Keratinocyte (primary cell): ENCODE results near the gene CA11. TPM values are rescaled to one million over a fixed set of nuclear protein-coding genes. Genes with fewer than 3 reads are reported as not detected.
"Not testable (repeated sequence)": the region's sequence is repeated elsewhere in the genome, so short reads cannot be mapped to it uniquely, and the experiment has no call there.

Source experiments
- DNase-seq: peaks from one replicate; pipeline ENCODE4 v3.0.0-alpha.2; 2011; ENCODE audit warnings: low read depth, missing footprints, low spot score
- FAIRE-seq: peaks from 2 replicates; lab custom pipeline; 2011; peaks lifted over from hg19 to GRCh38; lab: Jason Lieb, UNC
- H2AFZ ChIP-seq: 2 replicates; pipeline ENCODE4 v1.6.0; 2012; ENCODE audit warnings: low read length, control low read depth, inconsistent platforms; ENCODE audit not compliant: control insufficient read depth
- H3K27ac ChIP-seq: 2 replicates; pipeline ENCODE4 v1.5.1; 2011; ENCODE audit warnings: low read length; ENCODE audit not compliant: control insufficient read depth, insufficient read depth
- H3K27me3 ChIP-seq: 3 replicates; pipeline ENCODE4 v1.6.0; 2011; ENCODE audit warnings: low read length; ENCODE audit not compliant: control insufficient read depth, insufficient read depth; ENCODE audit errors: extremely low read depth
- H3K36me3 ChIP-seq, 2 experiments: 2 replicates in 1 of 2; 3 replicates in 1 of 2; pipeline ENCODE4 v1.5.1; 2011; ENCODE audit warnings: low read length in 2 of 2, mild to moderate bottlenecking in 1 of 2; ENCODE audit not compliant: control insufficient read depth in 2 of 2, insufficient read depth in 2 of 2; ENCODE audit errors: extremely low read depth in 1 of 2
- H3K4me1 ChIP-seq: 3 replicates; pipeline ENCODE4 v1.5.1; 2011; ENCODE audit warnings: low read length; ENCODE audit not compliant: control insufficient read depth, insufficient read depth; ENCODE audit errors: extremely low read depth
- H3K4me2 ChIP-seq: 3 replicates; pipeline ENCODE4 v1.6.0; 2011; ENCODE audit warnings: low read depth, low read length; ENCODE audit not compliant: control insufficient read depth, insufficient read depth; ENCODE audit errors: extremely low read depth
- H3K4me3 ChIP-seq, 3 experiments: fragments of 200-600 bp in 1 of 3; sonication (generic) in 1 of 3; 2 replicates in 2 of 3; 3 replicates in 1 of 3; pipeline ENCODE4 v1.5.1; 2011 to 2016; ENCODE audit warnings: low read length in 3 of 3, mild to moderate bottlenecking in 3 of 3, control low read depth in 2 of 3, inconsistent platforms in 1 of 3, low read depth in 1 of 3, mixed read lengths in 1 of 3, mixed run types in 1 of 3, moderate library complexity in 1 of 3; ENCODE audit not compliant: control insufficient read depth in 2 of 3, insufficient read depth in 2 of 3; ENCODE audit errors: extremely low read depth in 1 of 3
- H3K79me2 ChIP-seq: 2 replicates; pipeline ENCODE4 v1.6.0; 2012; ENCODE audit warnings: low read length; ENCODE audit not compliant: control insufficient read depth, insufficient read depth
- H3K9ac ChIP-seq: 3 replicates; pipeline ENCODE4 v1.6.0; 2011; ENCODE audit warnings: low read length; ENCODE audit not compliant: control insufficient read depth, insufficient read depth; ENCODE audit errors: extremely low read depth
- H3K9me1 ChIP-seq: 3 replicates; pipeline ENCODE4 v1.6.0; 2011; ENCODE audit warnings: low read length; ENCODE audit not compliant: control insufficient read depth, insufficient read depth; ENCODE audit errors: extremely low read depth
- H3K9me3 ChIP-seq: 2 replicates; pipeline ENCODE4 v1.5.1; 2012; ENCODE audit warnings: low read depth, low read length; ENCODE audit not compliant: control insufficient read depth
- H4K20me1 ChIP-seq: 3 replicates; pipeline ENCODE4 v1.6.0; 2011; ENCODE audit warnings: low read length; ENCODE audit not compliant: control insufficient read depth, insufficient read depth; ENCODE audit errors: extremely low read depth
- CTCF ChIP-seq, 3 experiments: IDR thresholded peaks in 1 of 3; conservative IDR thresholded peaks in 1 of 3; optimal IDR thresholded peaks in 1 of 3; 2 replicates in 2 of 3; 3 replicates in 1 of 3; pipeline versions ENCODE3 to v1.5.1; 2011; ENCODE audit warnings: low read length in 3 of 3, mild to moderate bottlenecking in 3 of 3, moderate library complexity in 2 of 3, control low read depth in 1 of 3, inconsistent platforms in 1 of 3; ENCODE audit not compliant: insufficient read depth in 2 of 3; ENCODE audit errors: extremely low read depth in 1 of 3
- EZH2 ChIP-seq: IDR thresholded peaks from one replicate; pipeline ENCODE4 v1.6.1; 2012; ENCODE audit warnings: inconsistent platforms, mild to moderate bottlenecking, low read length, moderate library complexity
- dilution Hi-C: fragments of 300-500 bp; cut with MboI; formaldehyde crosslinking; loops from one replicate; pipeline ENCODE4 v1.7.0; 2020; ENCODE audit warnings: low sequenced_read_pairs; ENCODE audit not compliant: extremely low pct_ligation_motif_present
- polyA minus RNA-seq, 3 experiments: library from RNA; depleted of rRNA, polyadenylated mRNA; stranded (reverse); fragments of >200 nt; gene quantifications; 1 replicate in 1 of 3; 2 replicates in 1 of 3; 3 replicates in 1 of 3; pipeline ENCODE4 v1.2.3, GENCODE V29; 2011
- polyA plus RNA-seq, 5 experiments: library from polyadenylated mRNA; depleted of rRNA in 3 of 5; stranded (reverse) in 3 of 5; stranded (forward) in 1 of 5; unstranded in 1 of 5; fragments of >200 nt; gene quantifications; 1 replicate in 1 of 5; 2 replicates in 3 of 5; 3 replicates in 1 of 5; pipeline versions ENCODE4 v1.2.1 to v1.2.3, GENCODE V29; 2011 to 2012; ENCODE audit warnings: missing spikeins in 2 of 5, low read depth in 1 of 5, low replicate concordance in 1 of 5

The CA11 gene
- polyA plus RNA-seq (1.6 to 3.9 TPM (median 1.7 TPM) in 3 replicates), polyA minus RNA-seq (0.64 to 4.7 TPM (median 2.9 TPM) in 3 replicates)
- 1.6 TPM for polyA plus RNA-seq (2011; ENCODE audit: low read depth)
- 2.2 and 3.1 TPM in 2 replicates for polyA plus RNA-seq (2011; cell fraction: cytosol; rRNA removed)
- 2.3 and 3.2 TPM in 2 replicates for polyA plus RNA-seq (2011; cell fraction: nucleus; rRNA removed)
- 7.9 and 10.6 TPM in 2 replicates for polyA plus RNA-seq (2012; ENCODE audit: low replicate concordance)
- 3.1 TPM for polyA minus RNA-seq (2011; cell fraction: cytosol; rRNA and poly(A)+ RNA removed)
- 1.8 and 5.6 TPM in 2 replicates for polyA minus RNA-seq (2011; cell fraction: nucleus; rRNA and poly(A)+ RNA removed)

- H2AFZ ChIP-seq, result peak within 1 kb of the TSS; percentile 85
- dilution Hi-C loops, result no loop called here
- H3K36me3 ChIP-seq, result no peaks in the 10 kb centered on the region
- H3K79me2 ChIP-seq, result no peaks in the 10 kb centered on the region
- no peaks in the 10 kb centered on the region for H3K9me3 ChIP-seq
- peaks cover 5% of the 10 kb centered on the region for H3K27me3 ChIP-seq
- peak within 1 kb of the TSS; percentile 62 for H3K9ac ChIP-seq
- peaks cover 20% of the 10 kb centered on the region for H3K4me1 ChIP-seq
- no peak within 1 kb of the TSS for H3K27ac ChIP-seq
- DNase-seq (no peak), FAIRE-seq (no peak)
- TF ChIP-seq CTCF (optimal IDR thresholded peaks at IDR 0.05 in 1 of 3, IDR thresholded peaks at IDR 0.05 in 1 of 3, conservative IDR thresholded peaks at IDR 0.05 in 1 of 3; ENCODE audit: extremely low read depth in 1 of 3, insufficient read depth in 2 of 3, low read length in 3 of 3), result peak; percentile 54 to 96 (median 91)
- no peak for TF ChIP-seq EZH2
- no peaks in the 10 kb centered on the region for H4K20me1 ChIP-seq
- peak within 1 kb of the TSS; percentile 51 to 84 (median 67) for H3K4me3 ChIP-seq
- H3K9me1 ChIP-seq, result no peaks in the 10 kb centered on the region
- H3K4me2 ChIP-seq, result peak within 1 kb of the TSS; percentile 88
These were observed at the start of gene CA11 for GRCh38 chr19:48646001-48646721. TSS of gene CA11 (minus strand) at chr19:48646187. CDS start at chr19:48645632, 555 bp downstream.

- H3K4me2 ChIP-seq, H3K27me3 ChIP-seq, H3K9ac ChIP-seq, H3K4me3 ChIP-seq, H3K9me1 ChIP-seq, H3K79me2 ChIP-seq, H3K36me3 ChIP-seq, H4K20me1 ChIP-seq, dilution Hi-C loops, DNase-seq, H2AFZ ChIP-seq, H3K27ac ChIP-seq, FAIRE-seq, H3K9me3 ChIP-seq: not testable (repeated sequence)
- H3K4me1 ChIP-seq, result peaks cover 21% of the 10 kb centered on the region
These were observed 47.6 kb upstream of the CA11 start for GRCh38 chr19:48693629-48694028.
